WI38 (cell line): Measurements from ENCODE around the gene CDC6.
A peak's percentile ranks its signal among the peaks of the same experiment; 100 is the strongest.
"Not testable (repeated sequence)": the region's sequence is repeated elsewhere in the genome, so short reads cannot be mapped to it uniquely, and the experiment has no call there.

Experiments
- H3K4me3 ChIP-seq: 2 replicates; pipeline ENCODE4 v1.5.1; 2011; ENCODE audit warnings: low read depth, mild to moderate bottlenecking, control low read depth, low read length
- TF ChIP-seq, protein P1 (sequence below): IDR thresholded peaks from 2 replicates; pipeline ENCODE4 v1.5.1; 2012; ENCODE audit warnings: low read depth, mild to moderate bottlenecking, control low read depth, low read length

The CDC6 gene

DNA sequence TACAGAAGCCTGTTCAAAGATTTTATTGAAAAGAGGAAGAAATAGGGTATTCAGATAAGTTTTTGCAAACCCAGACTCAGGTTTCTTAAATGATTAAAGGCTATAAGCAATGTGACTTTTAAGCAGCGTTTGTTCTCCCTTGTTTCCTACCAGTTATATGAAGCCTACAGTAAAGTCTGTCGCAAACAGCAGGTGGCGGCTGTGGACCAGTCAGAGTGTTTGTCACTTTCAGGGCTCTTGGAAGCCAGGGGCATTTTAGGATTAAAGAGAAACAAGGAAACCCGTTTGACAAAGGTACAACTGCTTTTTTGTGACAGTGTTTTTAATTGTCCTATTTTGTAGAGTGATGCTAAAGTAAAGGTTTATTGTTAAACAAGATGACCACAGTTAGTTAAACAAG is 13.6 kb downstream of the CDC6 start:
- TF ChIP-seq, protein P1, sequence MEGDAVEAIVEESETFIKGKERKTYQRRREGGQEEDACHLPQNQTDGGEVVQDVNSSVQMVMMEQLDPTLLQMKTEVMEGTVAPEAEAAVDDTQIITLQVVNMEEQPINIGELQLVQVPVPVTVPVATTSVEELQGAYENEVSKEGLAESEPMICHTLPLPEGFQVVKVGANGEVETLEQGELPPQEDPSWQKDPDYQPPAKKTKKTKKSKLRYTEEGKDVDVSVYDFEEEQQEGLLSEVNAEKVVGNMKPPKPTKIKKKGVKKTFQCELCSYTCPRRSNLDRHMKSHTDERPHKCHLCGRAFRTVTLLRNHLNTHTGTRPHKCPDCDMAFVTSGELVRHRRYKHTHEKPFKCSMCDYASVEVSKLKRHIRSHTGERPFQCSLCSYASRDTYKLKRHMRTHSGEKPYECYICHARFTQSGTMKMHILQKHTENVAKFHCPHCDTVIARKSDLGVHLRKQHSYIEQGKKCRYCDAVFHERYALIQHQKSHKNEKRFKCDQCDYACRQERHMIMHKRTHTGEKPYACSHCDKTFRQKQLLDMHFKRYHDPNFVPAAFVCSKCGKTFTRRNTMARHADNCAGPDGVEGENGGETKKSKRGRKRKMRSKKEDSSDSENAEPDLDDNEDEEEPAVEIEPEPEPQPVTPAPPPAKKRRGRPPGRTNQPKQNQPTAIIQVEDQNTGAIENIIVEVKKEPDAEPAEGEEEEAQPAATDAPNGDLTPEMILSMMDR, result no peak
- no peak overlapping the region for H3K4me3 ChIP-seq

DNA sequence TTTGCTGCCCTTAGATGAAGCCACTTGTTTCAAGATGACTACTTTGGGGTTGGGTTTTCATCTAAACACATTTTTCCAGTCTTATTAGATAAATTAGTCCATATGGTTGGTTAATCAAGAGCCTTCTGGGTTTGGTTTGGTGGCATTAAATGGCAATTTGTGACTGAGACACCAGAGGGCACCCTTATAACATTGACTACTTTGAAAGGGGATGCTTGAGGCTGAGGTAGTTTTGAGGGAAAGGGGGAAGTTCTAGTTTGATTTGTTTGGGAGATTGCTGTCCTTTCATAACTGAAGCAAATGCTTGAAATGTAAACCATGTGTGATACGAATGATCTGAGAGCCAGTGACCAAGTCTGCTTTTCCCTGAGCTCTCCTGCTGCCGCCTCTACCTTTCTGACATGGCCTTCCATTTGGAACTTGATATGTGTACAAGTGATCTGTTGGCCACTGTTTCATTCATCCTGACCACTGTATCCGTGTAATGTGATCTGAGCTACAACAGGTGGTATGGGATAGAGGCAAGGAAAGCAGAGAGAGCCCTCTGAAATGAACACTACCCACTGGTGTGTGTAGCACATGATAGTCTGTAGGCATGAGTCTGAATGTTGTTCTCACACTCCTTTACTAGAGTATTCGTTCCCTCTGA is 15.5 kb downstream of the CDC6 start:
- TF ChIP-seq, protein P1, result peak; percentile 40; the same call in 1 of the 2 replicates
- no peak overlapping the region for H3K4me3 ChIP-seq

DNA sequence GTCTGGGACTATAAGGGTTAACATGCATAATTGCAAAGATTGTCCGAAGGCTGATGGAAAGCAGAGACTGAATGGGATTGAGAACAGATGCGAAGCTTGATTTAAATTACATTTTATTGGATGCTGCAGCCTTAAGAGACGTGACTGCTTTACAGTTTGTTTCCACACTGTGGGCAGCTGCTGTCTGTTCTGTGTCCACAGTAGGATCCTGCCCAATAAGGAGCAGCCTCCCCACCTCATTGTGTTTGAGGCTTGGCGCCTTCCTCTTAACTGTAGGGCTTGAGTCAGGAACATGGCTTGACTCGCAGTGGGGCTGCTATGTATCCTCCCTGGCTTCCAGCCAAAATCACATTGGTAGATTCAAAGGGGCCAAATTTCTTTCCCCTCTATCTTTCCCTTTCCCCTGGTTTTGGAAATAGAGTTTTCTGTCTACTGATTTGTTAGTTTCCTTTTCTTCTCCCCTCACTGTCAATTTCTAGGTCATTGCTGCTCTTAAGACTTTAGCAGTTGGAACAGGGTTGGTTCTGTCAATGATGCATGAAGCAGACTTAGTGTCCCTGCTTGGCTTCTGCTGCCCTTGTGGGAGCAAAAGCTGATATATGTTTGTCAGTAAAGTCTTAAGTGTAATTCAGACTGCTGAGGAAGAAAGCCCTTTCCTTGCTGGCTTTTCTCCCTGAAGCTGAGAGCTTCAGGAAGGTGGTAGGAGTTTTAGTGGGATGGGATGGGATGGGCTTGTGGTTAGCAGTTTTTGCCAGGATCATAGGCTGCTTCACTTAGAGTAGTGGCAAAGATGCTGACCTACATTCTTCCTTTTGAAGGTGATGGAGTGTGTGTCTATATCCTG is 16.3 kb downstream of the CDC6 start:
- no peak overlapping the region for H3K4me3 ChIP-seq
- TF ChIP-seq, protein P1, result no peak

DNA sequence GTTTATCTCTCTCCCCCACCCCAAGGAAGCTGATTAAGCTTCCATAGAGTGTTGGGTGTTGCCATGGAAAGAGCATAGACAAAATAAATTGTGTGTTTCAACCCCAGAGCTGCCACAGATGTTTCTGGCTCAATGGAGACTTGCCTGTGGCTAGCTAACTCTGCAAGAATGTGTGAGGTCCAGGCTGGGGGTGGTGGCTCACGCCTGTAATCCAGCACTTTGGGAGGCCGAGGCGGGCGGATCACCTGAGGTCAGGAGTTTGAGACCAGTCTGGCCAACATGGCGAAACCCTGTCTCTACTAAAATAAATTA is 16.8 kb downstream of the CDC6 start:
- not testable (repeated sequence) for H3K4me3 ChIP-seq

DNA sequence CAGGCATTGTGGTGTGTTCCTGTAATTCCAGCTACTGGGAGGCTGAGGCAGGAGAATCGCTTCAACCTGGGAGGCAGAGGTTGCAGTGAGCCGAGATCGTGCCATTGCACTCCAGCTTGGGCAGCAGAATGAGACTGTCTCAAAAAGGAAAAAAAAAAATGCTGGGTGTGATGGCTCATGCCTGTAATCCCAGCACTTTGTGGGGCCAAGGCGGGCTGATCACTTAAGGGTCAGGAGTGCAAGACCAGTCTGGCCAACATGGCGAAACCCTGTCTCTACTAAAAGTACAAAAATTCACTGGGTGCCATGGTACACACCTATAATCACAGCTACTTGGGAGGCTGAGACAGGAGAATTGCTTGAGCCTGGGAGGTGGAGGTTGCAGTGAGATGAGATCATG is 17.2 kb downstream of the CDC6 start:
- H3K4me3 ChIP-seq, result not testable (repeated sequence)

DNA sequence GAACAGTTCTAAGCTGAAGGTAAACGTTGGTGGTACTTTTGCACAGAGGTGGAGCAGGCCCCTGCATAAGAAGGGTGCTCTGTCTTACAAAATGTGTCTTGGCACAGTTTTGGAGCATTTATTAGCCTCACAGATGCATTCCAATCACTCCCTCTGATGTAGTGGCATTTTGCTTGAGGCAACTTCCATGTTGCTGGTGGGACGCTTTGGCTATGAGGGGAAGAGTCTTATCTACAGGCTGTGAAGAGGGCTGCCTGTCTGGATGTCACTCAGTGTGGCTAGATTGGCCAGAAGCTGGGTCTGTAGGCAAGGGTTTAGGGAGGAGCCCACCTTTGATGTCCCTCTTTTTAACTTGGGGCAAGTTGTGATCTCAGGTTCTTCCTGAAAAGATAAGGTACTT is 18.7 kb downstream of the CDC6 start:
- TF ChIP-seq, protein P1, result no peak
- no peak overlapping the region for H3K4me3 ChIP-seq

DNA sequence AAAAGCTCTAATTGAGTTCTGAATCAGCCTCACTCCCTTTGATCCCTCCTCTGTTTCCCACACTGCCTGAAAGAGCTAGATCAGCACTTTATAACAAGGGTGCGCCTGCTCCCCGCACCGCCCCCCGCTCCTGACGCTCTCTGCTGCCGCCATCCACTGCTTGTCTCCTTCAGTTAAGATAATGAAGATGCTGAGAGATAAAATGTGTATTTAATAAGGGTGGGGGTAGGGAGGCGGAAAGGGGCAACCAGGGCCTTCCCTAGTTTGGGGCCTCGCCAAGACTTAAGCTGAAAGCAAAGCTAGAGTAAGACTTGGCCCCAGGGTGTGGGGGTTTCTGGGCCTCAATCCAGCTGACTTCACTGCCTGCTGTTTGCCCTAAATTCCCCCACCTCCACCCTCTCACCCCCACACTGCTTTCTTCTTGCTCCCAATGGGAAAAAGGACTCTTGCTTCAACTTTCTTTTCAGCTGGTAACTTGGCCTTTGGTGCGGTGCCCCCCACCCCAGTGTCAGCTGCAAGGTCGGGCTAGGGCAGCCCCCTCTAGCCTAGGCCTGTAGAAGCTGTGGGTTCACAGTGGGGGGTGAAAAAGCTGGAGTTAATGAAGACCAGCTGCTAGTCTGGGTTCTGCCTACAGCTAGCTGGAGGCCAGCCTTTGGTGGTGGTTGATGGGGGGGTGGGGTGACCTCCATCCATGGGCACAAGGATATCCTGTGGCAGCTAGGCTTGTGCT is 19.5 kb downstream of the CDC6 start:
- TF ChIP-seq, protein P1, result no peak
- no peak overlapping the region for H3K4me3 ChIP-seq

DNA sequence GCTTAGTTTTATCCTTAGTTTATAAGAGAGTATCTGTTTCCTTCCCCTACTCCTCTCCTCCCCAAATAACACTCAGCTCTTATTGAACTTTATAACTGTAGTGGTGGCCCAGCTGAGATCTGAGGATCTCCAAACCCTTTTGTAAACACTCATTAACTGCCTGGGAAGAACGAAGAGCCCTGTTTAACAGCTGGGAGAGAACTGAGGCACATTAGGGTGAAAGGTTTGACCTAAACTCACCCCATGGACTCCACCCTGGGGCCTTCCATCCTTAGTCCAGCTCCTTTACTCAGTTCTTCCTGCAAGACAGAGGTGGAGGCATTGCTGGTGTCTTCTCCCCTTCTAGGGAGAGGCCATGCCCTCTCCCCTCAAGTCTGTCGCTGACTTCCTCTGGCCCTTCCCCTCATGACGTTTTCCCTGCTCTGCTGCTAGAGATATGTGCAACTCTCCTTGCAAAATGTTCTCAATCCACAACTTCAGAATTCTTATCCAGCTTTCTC is 20.1 kb downstream of the CDC6 start:
- TF ChIP-seq, protein P1, result no peak
- no peak overlapping the region for H3K4me3 ChIP-seq
